Measurements from ENCODE around the gene RBMS2.
A peak's percentile ranks its signal among the peaks of the same experiment; 100 is the strongest.
"Not testable (repeated sequence)": the region's sequence is repeated elsewhere in the genome, so short reads cannot be mapped to it uniquely, and the experiment has no call there.

The RBMS2 gene

GRCh38 chr12:56521590-56522371 lies at the start of gene RBMS2:
TSS of gene RBMS2 (plus strand) at chr12:56521820. CDS start at chr12:56522024, 204 bp downstream.
- peak; percentile 18 to 23 for DNase-seq

- no peak for DNase-seq
Observed at GRCh38 chr12:56474389-56474788, 47.2 kb upstream of the RBMS2 start.

DNA sequence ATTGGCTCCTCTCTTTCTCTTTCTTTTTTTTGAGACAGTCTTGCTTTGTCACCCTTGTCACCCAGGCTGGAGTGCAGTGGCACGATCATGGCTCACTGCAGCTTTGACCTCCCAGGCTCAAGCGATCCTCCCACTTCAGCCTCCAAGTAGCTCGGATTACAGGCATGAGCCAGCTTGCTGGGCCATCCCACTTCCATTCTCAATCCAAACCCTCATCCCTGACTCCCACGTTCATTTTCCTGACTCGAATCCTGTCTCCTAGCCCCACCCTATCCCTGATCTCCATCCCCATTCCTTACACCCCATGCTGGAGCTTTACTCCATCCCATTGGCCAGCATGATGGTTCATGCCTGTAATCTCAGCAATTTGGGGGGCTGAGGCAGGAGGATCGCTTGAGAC lies 45.5 kb upstream of the RBMS2 start:
- DNase-seq, result no peak

GRCh38 chr12:56476972-56477432 lies 44.6 kb upstream of the RBMS2 start:
- no peak for DNase-seq

GRCh38 chr12:56477521-56478225 lies 43.9 kb upstream of the RBMS2 start:
- DNase-seq, result no peak

DNA sequence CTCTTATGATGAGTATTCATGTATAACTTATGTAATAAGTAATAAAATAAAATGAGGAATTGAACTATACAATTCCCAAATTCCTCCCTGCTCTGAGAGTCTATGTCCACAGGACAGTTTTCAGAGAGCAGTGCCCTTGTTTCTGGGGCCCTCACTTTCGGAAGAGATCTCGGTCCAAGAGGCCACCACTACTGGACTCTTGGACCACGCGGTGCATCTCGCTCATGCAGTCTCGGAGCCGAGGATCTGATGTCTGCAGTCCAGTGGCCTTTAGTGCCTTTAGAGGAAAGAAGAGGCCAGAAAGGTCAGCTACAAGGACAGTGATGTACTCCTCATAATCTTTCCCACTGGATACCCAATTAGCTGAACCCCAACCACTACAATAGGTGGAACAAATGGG lies 42.0 kb upstream of the RBMS2 start:
- no peak for DNase-seq

DNA sequence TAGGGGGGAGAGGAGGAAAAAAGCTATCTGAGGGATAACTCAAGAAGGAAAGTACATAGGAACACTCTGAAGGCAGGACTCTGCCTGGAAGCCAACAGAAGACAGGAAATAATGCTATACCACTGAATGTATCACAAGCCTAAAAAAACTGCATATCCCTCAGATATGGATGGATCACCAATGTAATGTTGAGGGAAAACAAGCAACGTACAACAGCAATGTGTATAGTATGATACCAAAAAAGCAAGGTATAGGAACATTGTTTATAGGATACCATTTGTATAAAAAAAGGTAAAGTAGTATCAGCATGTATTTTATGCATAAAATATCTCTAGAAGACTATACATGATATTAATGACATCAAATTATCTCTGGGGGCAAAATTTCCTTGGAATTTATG lies 37.1 kb upstream of the RBMS2 start:
- DNase-seq, result no peak

DNA sequence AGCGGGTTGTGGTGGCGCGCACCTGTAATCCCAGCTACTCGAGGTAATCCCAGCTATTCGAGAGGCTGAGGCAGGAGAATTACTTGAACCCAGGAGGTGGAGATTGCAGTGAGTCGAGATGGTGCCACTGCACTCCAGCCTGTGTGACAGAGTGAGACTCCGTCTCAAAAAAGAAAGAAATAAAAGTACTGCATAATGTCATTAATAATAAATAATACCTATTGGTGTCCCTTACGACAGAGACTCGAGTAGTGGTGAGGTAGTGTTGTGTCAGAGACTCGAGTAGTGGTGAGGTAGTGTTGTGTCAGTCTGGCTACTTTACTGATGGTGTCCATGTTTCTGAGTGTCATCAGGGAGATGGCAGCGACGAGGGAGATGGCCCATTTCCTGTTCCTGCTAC lies 34.9 kb upstream of the RBMS2 start:
- no peak for DNase-seq

- DNase-seq, result no peak
Observed at GRCh38 chr12:56487448-56488040, 34.1 kb upstream of the RBMS2 start.

GRCh38 chr12:56488041-56488955 lies 33.3 kb upstream of the RBMS2 start, which contains the start of gene GLS2:
TSS of gene GLS2 (minus strand) at chr12:56488161. CDS start at chr12:56488118, 43 bp downstream.
- DNase-seq, result peak; percentile 68 to 69

DNA sequence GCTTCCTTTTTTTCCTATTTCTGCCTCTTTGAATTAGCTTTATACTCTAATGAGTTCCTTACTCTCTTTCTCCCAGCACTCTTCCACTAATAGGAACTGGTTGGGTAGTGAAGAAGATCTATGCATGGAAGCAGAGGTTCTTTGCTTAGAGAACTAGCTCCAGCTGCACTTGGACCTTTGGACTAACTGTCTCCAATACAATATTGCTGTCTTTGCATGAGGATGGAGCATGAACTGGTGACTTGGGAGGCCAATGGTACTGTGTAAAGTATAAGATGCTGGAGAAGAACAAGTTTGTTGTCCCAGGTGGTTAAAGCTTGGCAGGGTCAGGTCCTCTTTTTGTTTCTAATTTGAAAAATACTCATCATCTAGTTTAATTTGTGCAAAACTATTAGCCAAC lies 31.3 kb upstream of the RBMS2 start:
- DNase-seq, result no peak

GRCh38 chr12:56493409-56494105 lies 28.1 kb upstream of the RBMS2 start:
- not testable (repeated sequence) for DNase-seq

DNA sequence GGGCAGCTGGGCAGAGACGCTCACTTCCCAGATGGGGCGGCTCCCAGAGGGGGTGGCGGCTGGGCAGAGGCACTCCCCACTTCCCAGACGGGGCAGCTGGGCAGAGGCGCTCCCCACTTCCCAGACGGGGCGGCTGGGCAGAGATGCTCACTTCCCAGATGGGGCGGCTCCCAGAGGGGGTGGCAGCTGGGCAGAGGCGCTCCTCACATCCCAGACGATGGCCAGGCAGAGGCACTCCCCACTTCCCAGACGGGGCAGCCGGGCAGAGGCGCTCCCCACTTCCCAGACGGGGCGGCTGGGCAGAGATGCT lies 27.6 kb upstream of the RBMS2 start:
- not testable (repeated sequence) for DNase-seq

DNA sequence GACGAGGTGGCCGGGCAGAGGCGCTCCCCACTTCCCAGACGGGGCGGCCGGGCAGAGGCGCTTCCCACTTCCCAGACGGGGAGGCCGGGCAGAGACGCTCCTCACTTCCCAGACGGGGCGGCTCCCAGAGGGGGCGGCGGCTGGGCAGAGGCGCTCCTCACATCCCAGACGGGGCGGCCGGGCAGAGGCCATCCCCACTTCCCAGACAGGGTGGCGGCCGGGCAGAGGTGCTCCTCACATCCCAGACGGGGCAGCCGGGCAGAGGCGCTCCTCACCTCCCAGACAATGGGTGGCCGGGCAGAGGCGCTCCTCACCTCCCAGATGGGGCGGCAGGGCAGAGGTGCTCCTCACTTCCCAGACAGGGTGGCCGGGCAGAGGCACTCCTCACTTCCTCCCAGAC lies 27.1 kb upstream of the RBMS2 start:
- DNase-seq, result not testable (repeated sequence)

DNA sequence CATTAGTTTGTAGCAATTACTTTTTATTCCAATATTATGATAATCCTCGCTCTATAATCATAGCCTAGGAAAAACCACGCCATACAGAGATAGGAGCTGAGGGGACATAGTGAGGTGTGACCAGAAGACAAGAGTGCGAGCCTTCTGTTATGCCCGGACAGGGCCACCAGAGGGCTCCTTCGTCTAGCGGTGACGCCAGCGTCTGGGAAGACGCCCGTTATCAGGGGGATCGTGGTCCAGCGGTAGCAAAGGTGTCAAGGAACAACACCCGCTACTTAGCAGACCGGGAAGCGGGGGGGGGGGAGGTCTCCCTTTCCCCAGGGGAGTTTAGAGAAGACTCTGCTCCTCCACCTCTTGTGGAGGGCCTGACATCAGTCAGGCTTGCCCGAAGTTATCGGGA lies 24.9 kb upstream of the RBMS2 start:
- DNase-seq, result peak; percentile 43

DNA sequence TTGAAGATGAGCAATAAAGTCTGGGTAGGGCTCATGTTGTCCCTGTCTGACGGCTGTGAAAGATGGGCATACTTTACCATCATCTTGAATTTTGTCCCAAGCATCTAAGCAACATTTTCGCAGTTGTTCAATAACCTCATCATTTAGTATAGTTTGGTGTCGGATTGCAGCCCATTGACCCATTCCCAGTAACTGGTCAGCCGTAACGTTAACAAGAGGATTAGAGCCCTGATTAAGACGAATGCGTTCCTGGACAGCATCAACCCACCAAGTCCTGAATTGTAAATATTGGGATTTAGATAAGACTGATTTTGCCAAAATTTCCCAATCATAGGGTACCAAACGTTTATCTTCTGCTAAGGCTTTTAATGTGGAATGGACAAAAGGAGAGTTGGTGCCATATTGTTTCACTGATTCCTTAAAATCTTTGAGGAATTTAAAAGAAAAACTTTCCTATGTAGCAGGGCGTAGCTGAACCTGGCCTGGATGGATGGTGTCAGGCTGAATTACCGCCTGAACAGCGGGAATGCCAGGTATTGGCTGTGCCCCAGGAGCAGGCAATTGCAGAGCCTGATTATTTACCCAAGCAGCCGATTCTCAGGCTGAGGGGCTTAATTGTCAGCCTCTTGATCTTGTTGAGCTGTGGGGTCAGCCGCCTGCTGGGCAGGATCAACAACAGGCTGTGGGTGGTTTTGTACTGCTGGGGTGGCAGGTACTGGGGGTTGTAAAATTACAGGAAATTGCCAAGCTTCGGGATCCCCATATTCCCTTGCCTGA lies 23.3 kb upstream of the RBMS2 start:
- DNase-seq, result not testable (repeated sequence)

DNA sequence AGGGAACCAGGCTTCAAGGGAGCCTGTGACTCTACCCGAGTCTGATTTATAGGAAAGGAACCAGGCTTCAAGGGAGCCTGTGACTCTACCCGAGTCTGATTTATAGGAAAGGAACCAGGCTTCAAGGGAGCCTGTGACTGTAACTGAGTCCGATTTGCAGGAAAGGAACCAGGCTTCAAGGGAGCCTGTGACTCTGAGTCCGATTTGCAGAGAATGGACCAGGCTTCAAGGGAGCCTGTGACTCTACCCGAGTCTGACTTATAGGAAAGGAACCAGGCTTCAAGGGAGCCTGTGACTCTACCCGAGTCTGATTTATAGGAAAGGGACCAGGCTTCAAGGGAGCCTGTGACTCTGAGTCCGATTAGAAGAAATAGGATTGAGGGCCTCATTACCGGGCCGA lies 22.2 kb upstream of the RBMS2 start:
- DNase-seq, result not testable (repeated sequence)

DNA sequence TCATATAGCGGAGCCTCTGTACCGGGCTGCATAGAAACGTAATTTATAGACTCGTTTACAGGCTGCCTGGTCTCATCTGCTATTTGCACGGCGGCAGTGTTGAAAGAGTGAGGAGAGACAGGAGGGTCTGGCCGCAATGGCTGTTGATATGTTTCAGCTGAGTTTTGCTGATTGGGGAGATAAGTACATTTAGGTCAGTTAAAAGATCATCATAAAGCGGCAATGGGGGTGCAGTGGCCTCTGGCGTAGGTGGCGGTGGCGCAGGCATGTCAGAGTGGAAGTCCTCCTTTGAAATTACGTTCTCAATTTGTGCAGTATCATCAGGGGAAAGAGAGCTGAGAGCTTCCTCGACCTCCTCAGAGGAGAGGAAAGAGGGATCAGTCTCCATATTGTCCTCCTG lies 21.7 kb upstream of the RBMS2 start:
- DNase-seq, result not testable (repeated sequence)

- DNase-seq, result no peak
Observed at GRCh38 chr12:56510786-56511185, 10.8 kb upstream of the RBMS2 start.

DNA sequence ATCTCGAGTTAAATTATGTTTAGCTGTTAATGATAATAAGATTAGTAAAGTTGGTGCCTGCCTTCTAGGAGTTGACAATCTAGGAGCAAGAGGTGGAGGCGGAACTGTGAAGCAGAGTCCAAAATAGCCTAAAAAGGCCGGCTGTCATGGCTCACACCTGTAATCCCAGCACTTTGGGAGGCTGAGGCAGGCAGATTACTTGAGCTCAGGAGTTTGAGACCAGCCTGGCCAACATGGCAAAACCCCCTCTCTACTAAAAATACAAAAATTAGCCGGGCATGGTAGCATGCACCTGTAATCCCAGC lies 7.7 kb upstream of the RBMS2 start:
- DNase-seq, result not testable (repeated sequence)

DNA sequence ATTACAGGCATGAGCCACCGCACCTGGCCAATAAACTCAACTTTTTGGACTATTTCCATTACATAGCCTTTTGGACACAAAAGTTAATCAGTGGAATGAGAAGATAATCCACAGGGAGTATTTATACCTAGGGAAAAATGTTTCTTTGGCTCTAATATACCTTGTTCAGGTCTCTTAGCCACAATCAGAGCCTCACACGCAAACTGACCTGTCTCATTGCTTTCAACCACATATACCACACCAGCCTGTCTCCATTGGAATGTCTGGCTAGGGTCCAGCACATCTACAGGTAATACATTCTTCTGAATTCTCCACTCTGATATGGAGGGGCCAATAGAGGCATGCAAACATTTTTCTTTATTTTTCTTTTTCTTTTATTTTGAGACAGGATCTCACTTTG lies 3.8 kb upstream of the RBMS2 start:
- DNase-seq, result no peak

- DNase-seq, result no peak
Observed at GRCh38 chr12:56518570-56518969, 3.0 kb upstream of the RBMS2 start.

Data from activated CD4-positive, alpha-beta T cell treated with anti-CD3 and anti-CD28 coated beads, Interleukin-2, amount 50 U/mL, for 4 hours (primary cell).